HG03469 (cell line): ENCODE measurements around the gene IL1RAPL1.

Source experiments
- ATAC-seq: cut with Tn5 transposase; IDR thresholded peaks from one replicate; pipeline ENCODE4 v1.9.1; 2021; ENCODE audit warnings: mild to moderate bottlenecking, moderate library complexity, moderate number of reproducible peaks; ENCODE audit not compliant: unreplicated experiment

The IL1RAPL1 gene

DNA sequence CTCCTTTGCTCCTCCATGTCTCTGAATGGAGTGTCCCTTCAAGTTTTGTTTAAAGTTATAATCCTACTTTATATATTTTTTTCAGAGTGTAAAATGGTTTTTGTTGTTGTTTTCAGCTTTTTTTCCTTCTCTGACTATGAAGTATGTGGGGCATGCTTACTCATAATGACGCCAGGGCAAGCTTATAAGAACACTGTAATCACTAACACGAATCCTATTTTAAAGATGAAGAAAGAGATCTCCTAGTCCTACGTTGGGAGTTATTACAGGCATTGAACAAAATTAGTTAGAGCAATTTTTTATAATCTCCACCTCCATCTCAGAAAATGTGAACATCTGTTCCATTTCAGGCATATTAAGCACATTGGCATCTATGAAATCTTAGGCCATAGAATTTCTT lies 1360.0 kb downstream of the IL1RAPL1 start:
- ATAC-seq, result no peak

DNA sequence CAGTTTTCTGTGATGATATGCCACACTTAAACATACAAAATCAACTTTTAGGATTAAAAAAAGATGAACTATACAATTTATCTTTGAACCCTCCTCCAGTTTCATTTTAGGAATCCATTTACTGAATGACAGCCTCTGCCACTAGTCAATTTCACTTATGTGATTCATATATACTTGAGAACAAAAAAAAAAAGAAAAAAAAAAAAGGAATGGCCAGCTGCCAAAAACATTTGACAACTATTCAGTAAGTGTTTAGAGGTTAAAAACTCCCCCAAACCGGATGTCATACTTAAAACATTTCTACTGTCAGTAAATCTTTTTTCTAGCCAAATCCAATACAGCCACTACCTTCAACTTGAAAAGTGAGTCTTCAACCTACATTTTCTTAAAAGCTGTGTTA lies 1361.4 kb downstream of the IL1RAPL1 start:
- ATAC-seq, result no peak

DNA sequence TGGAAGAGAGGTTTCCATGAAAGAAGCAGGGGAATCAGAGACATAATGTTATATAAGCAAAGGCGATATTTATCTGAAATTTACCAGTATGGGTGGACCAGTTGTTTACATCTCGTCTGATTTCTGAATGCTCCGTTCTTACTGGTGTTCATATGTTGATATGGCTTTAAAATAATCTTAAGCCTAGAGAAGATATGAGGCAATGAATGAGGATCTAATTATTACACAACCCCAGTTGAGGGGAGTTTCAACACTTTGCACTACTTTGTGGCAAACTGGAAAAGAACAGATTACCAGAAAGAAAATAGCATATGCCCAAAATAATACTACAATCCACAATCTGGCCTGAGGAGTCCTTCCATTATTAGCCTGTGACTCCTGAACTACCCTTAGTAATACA lies 1364.8 kb downstream of the IL1RAPL1 start:
- no peak for ATAC-seq

DNA sequence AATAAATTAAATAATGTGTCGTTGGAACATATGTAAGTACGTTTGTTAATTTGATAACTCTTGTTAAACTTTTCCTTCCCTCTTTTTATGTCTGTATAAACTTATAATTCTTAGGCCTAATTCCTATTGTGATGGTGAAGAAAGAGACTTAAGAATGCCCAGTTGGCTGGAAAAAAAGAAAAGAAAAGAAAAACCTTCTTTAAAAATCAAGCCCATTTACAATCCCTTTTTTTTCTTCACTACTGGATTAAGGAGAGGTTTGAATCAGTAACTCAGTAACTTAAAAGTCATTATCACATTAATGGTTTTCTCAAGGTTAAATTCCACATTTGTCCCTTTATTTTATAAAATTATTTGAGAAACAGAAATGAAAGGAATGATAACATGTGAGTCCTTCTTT lies 1374.8 kb downstream of the IL1RAPL1 start:
- ATAC-seq, result no peak

DNA sequence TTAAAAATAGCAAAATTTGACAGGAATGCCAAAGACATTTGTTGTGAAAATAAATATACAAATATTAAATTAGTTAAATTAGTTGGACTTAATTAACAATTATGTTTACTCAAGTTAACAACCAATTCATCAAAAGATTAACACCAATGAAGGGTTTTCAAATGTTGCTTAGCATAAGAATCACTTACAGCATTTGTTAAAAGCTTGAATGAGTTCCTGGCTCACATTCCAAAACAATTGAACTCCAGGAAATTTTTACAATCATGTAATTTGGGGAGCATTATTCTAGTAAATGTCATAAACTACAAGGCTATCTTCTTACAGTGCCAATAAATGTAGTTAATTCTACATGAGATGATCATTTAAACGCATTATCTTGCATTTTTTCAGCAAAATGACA lies 1378.4 kb downstream of the IL1RAPL1 start:
- no peak for ATAC-seq

DNA sequence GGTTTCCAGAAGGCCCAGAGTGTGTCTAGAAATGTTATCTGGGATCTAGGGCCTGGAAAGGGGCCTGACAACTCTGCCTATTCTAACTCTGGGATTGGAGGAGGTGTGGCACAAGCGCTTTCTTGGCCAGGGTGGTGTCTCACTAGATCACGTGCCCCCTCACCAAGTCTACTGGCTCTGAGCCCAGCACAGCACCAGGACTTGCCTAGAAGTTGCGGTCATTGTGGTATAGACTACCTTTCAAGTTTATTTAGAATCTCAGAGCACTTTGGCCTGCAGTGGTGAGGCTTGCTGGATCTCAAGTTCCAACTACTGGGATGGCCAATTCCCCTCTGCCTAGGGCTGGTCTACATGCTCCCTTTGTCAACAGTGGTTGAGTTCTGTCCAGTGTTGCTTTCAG lies 1404.8 kb downstream of the IL1RAPL1 start:
- no peak for ATAC-seq

DNA sequence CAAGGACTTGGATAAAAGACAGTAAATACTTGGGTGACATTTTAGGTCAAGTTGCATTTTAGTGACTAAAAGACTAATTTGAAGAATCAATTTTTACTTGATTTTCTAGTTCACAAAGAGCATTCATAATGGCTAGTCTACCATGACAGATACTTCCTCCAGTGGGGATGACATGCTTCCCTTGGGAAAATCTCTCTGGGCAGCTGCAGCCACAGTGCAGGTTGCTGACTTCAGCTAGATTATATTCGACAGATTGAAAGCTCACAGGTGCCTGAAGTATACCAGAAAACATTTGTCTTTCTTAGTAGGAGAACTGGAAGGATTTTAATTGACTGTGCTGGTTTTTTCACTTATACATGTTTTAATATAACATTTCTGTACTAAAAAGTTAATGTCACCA lies 1418.6 kb downstream of the IL1RAPL1 start:
- ATAC-seq, result no peak
